GM19397 (cell line): Measurements from ENCODE around the gene ARL9.

Experiments used
- ATAC-seq: cut with Tn5 transposase; IDR thresholded peaks from one replicate; pipeline ENCODE4 v1.9.1; 2021; ENCODE audit warnings: mild to moderate bottlenecking, moderate library complexity; ENCODE audit not compliant: unreplicated experiment

The ARL9 gene

GRCh38 chr4:56531149-56531770, 25.7 kb downstream of the ARL9 start:
- no peak for ATAC-seq

- no peak for ATAC-seq
These were observed 26.2 kb downstream of the ARL9 start for GRCh38 chr4:56531823-56532222.

GRCh38 chr4:56532239-56532638, 26.6 kb downstream of the ARL9 start:
- no peak for ATAC-seq

GRCh38 chr4:56535915-56536314, 30.3 kb downstream of the ARL9 start:
- no peak for ATAC-seq

GRCh38 chr4:56537147-56537546, 31.6 kb downstream of the ARL9 start:
- ATAC-seq: no peak

GRCh38 chr4:56540826-56541225, 35.2 kb downstream of the ARL9 start:
- ATAC-seq: no peak

- ATAC-seq: peak; percentile 100
These were observed 39.1 kb downstream of the ARL9 start for GRCh38 chr4:56544573-56545131.

- ATAC-seq: no peak
These were observed 45.1 kb downstream of the ARL9 start for GRCh38 chr4:56550642-56551041.

GRCh38 chr4:56551516-56551915, 45.9 kb downstream of the ARL9 start:
- no peak for ATAC-seq

GRCh38 chr4:56552273-56552672, 46.7 kb downstream of the ARL9 start:
- ATAC-seq: no peak

- no peak for ATAC-seq
These were observed 64.5 kb downstream of the ARL9 start for GRCh38 chr4:56570041-56570440.
